NB4 (cell line): ENCODE measurements around the gene SLC6A18.

Source experiments
- DNase-seq: peaks from one replicate; pipeline ENCODE4 v3.0.0; 2010; ENCODE audit warnings: low read depth
- H3K4me3 ChIP-seq: one replicate; pipeline ENCODE4 v1.5.1; 2011; ENCODE audit warnings: mild to moderate bottlenecking, low read depth, low read length, moderate library complexity
- CTCF ChIP-seq: IDR thresholded peaks from one replicate; pipeline ENCODE4 v1.5.1; 2012; ENCODE audit warnings: low read depth, low read length
- MYC ChIP-seq: IDR thresholded peaks from 2 replicates; pipeline ENCODE4 v1.6.1; 2011; ENCODE audit warnings: low read depth, low read length
- POLR2A ChIP-seq: IDR thresholded peaks from 2 replicates; pipeline ENCODE4 v1.6.1; 2011; ENCODE audit warnings: mild to moderate bottlenecking; ENCODE audit not compliant: insufficient read length; ENCODE audit errors: extremely low read depth
- TF ChIP-seq, protein P1 (sequence below): IDR thresholded peaks from 2 replicates; pipeline ENCODE4 v1.6.1; 2011; ENCODE audit warnings: low read depth, low read length

SLC6A18 gene

DNA sequence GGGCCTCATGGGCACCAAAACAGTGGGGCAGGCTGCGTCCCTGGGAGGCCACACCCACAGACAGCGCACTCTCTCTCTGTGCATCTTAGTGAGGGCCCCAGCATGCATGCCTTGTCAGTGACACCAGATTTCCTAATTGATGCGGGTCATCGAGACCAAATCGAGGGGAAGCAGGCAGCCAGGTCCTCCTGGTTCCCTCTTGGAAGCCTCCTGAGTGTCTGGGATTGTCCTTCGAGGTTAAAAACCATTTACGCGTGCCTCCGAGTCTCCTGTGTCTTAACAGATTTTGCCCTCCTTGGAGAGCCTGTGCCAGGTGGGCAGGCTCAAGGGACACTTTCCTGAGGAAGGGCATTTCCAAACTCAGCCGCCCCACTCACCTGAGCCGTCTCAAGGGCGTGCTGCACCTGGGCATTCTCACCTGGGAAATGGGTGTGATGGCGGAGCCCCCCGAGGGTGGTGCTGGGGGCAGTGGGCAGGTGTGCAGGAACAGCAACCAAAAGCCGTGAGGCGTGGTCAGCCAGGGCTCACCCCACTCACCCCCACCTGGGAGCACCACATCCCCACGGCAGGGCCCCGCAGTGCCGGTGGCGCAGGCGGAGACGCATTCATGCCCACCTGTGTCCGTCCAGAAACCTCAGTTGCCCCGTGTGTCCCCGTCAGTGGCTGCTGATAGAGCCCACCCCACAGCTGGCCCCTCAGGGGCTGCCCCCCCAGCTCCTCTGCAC is 21.1 kb upstream of the SLC6A18 start:
- no peak overlapping the region for H3K4me3 ChIP-seq
- no peak for DNase-seq
- TF ChIP-seq MYC: no peak
- TF ChIP-seq CTCF: no peak
- TF ChIP-seq, protein P1, sequence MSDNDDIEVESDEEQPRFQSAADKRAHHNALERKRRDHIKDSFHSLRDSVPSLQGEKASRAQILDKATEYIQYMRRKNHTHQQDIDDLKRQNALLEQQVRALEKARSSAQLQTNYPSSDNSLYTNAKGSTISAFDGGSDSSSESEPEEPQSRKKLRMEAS: no peak
- no peak for TF ChIP-seq POLR2A

GRCh38 chr5:1204693-1205242 is 20.4 kb upstream of the SLC6A18 start:
- TF ChIP-seq, protein P1: no peak
- TF ChIP-seq CTCF: peak; percentile 56
- DNase-seq: peak; percentile 61
- H3K4me3 ChIP-seq: no peak overlapping the region

DNA sequence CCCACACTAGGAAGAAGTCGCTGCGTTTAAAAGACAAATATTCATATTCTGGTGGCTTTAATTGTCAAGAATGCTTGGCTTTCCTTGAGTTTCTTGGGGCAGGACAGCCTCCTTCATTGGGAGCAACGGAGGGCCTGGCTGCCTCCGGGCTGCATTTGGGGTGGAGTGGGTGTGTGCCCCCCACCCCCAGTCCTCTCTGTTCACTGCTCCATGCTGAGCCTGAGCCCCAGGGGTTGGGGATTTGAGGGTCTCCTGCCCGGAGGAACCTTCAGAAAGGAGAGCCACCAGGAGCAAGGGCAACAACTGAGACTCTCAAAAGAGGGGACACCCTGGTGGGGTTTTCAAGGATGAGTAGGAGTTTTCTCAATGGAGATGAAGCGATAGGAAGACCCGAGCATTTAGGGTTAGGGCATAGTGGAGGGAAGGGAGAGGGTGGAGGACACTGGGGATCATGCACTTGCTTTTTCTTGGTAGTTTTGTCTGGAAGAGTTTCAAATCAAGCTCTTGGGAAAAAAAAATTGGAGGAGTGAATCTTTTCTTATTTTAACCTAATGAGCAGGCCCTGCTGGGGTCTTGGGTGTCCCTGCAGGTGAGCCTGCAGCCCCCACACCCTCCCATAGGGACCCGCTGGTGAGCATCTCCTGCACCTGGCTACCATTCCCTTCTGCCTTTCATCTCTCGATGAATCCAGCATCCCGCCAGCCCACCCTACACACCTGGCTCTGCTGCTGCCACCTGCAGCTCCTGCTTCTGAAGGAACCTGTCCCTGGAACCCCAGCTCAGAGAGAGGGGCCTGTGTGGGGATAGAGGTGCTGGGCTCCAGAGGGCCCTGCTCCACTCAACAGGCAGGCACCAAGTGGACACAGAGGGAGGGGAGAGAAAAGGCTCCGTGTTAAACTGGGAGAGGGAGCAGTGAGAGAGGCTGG is 19.7 kb upstream of the SLC6A18 start:
- TF ChIP-seq, protein P1: no peak
- TF ChIP-seq CTCF (no peak), MYC (no peak), POLR2A (no peak)
- no peak overlapping the region for H3K4me3 ChIP-seq
- DNase-seq: no peak

GRCh38 chr5:1206521-1207412 is 18.4 kb upstream of the SLC6A18 start:
- TF ChIP-seq MYC: no peak
- TF ChIP-seq CTCF: no peak
- TF ChIP-seq, protein P1: no peak
- TF ChIP-seq POLR2A: no peak
- no peak overlapping the region for H3K4me3 ChIP-seq

DNA sequence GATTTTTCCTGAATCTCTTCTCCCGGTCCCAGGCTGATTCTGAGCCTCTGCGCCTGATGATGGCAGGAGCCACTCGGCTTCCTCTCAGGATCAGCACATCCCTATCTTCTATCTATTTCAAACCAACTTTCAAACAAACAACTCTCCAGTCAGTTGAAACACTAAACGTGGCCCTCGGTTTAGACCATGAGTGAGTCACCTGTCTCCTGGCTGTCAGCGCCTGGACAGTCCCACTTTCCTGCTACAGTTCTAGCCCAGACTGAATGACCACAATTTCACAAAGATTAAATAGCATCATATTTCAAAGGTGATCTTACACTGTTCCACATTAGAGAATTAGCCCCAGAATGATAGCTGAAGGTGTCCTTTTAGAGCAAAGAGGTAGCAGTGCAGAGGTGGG is 17.6 kb upstream of the SLC6A18 start:
- TF ChIP-seq MYC (no peak), POLR2A (no peak), CTCF (no peak)
- TF ChIP-seq, protein P1: no peak
- H3K4me3 ChIP-seq: no peak overlapping the region
- DNase-seq: no peak

More at GRCh38 chr5:1206521-1207412, 18.4 kb upstream of the SLC6A18 start:
- DNase-seq: no peak
